Sigmoid colon (tissue), 7 donors: Measurements from ENCODE around the gene FAM110D. TPM values are rescaled to one million over a fixed set of nuclear protein-coding genes. Genes with fewer than 3 reads are reported as not detected.

ENCODE experiments used
- DNase-seq: peaks from one replicate; pipeline ENCODE4 v3.0.0-alpha.2; 2019
- H3K27ac ChIP-seq, 4 donors: fragments of 200-600 bp; sonication (generic); one replicate each; pipeline ENCODE4 v1.5.1; 2016 to 2019; ENCODE audit warnings: mild to moderate bottlenecking in 1 of 4
- H3K27me3 ChIP-seq, 3 donors: fragments of 200-600 bp; sonication (generic); one replicate each; pipeline ENCODE4 v1.5.1; 2019; ENCODE audit warnings: mild to moderate bottlenecking in 1 of 3
- H3K36me3 ChIP-seq, 4 donors: fragments of 200-600 bp; sonication (generic); one replicate each; pipeline ENCODE4 v1.5.1; 2016 to 2019
- H3K4me1 ChIP-seq, 4 donors: fragments of 200-600 bp; sonication (generic); one replicate each; pipeline ENCODE4 v1.5.1; 2017 to 2019
- H3K4me3 ChIP-seq, 4 donors: fragments of 200-600 bp; sonication (generic); one replicate each; pipeline ENCODE4 v1.5.1; 2017 to 2019; ENCODE audit warnings: mild to moderate bottlenecking in 2 of 4, moderate library complexity in 1 of 4
- H3K9me3 ChIP-seq, 4 donors: fragments of 200-600 bp in 3 of 4; sonication (generic) in 3 of 4; one replicate each; pipeline versions ENCODE4 v1.5.1 to v1.6.1; 2013 to 2019
- CTCF ChIP-seq, 4 experiments: fragments of 450-650 bp in 3 of 4; fragments of 200-600 bp in 1 of 4; IDR thresholded peaks; one replicate each; pipeline ENCODE4 v1.5.1; 2016 to 2019; ENCODE audit warnings: antibody characterized with exemption in 4 of 4, mild to moderate bottlenecking in 3 of 4, moderate library complexity in 2 of 4
- EP300 ChIP-seq, 4 donors: sonication (generic); formaldehyde crosslinking; IDR thresholded peaks; one replicate each; pipeline ENCODE4 v1.6.1; 2017; ENCODE audit warnings: antibody characterized with exemption in 4 of 4
- POLR2A ChIP-seq, 2 donors: fragments of 450-650 bp; IDR thresholded peaks; one replicate each; pipeline ENCODE4 v1.6.1; 2016; ENCODE audit warnings: antibody characterized with exemption in 2 of 2, mild to moderate bottlenecking in 2 of 2, moderate library complexity in 2 of 2
- POLR2AphosphoS5 ChIP-seq, 4 donors: sonication (generic); formaldehyde crosslinking; IDR thresholded peaks; one replicate each; pipeline ENCODE4 v1.6.1; 2017; ENCODE audit warnings: antibody characterized with exemption in 4 of 4
- WGBS, 2 donors: extraction: QIAGEN DNeasy Blood & Tissue Kit; methylation state at CpG; one replicate each; pipeline ENCODE4 v1.1.7; 2013; 5-methylcytosine and 5-hydroxymethylcytosine counted together
- intact Hi-C: fragments of 100-400 bp; cut with DNase I; formaldehyde crosslinking; loops from one replicate; pipeline ENCODE4 v1.15.1; 2023
- polyA plus RNA-seq, 3 donors: library from polyadenylated mRNA; stranded (reverse); fragments of 200-250 nt; gene quantifications; one replicate each; pipeline ENCODE4 v1.2.3, GENCODE V29; 2013
- total RNA-seq, 4 donors: library from RNA; depleted of rRNA; stranded (reverse); fragments of >200 nt; gene quantifications; one replicate each; pipeline ENCODE4 v1.1.0, GENCODE V29; 2016
- donor health status: healthy with polysubstance abuse.
- donor health status: Bipolar disorder and iron deficiency.
- donor health status: healthy.

FAM110D gene
- total and polyA plus RNA-seq, 7 donors = 0.60 to 4.2 (median 1.1) TPM; not detected in 1

- H3K27ac ChIP-seq = no peak overlapping the region
- 52 to 70% methylated on average over 5 of the region's 5 CpGs for WGBS, 2 donors
- H3K4me3 ChIP-seq = no peak overlapping the region
- H3K36me3 ChIP-seq = no peaks in the 10 kb centered on the region
- H3K9me3 ChIP-seq = no peaks in the 10 kb centered on the region
- TF ChIP-seq EP300 (IDR thresholded peaks at IDR 0.05) (no peak), POLR2AphosphoS5 (IDR thresholded peaks at IDR 0.05) (no peak), CTCF (IDR thresholded peaks at IDR 0.05) (no peak), POLR2A (IDR thresholded peaks at IDR 0.05) (no peak)
- peaks cover 7 to 30% (median 16%) of the 10 kb centered on the region in 3 donors for H3K27me3 ChIP-seq
- no peaks in the 10 kb centered on the region for H3K4me1 ChIP-seq
- no peak for DNase-seq
- intact Hi-C loops = no loop called here
Measured at GRCh38 chr1:26153966-26154532, 4.8 kb upstream of the FAM110D start.

DNA sequence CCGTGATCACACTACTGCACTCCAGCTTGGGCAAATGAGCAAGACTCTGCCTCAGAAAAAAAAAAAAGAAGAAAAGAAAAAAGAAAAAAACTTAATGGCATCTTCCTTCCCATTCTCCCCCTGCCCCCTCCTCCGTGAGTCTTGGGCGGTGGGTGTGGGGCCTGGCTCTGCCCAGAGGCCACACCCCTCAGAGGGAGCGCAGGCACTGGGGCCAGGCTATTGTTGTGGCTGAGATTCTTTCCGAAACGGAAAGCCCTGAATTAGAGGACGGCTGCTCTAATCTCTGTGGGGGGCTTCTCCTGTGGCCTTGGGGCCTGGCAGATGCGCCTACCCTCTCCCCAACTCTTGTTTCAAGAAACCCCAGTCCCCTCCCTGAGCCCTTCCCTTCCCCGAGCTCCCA is 4.1 kb upstream of the FAM110D start:
- peaks cover 7 to 30% (median 16%) of the 10 kb centered on the region in 3 donors for H3K27me3 ChIP-seq
- DNase-seq = no peak
- H3K27ac ChIP-seq = peak overlapping the region in 2 of 4 donors; percentile 31 to 66
- intact Hi-C loops = no loop called here
- H3K4me1 ChIP-seq = no peaks in the 10 kb centered on the region
- WGBS, 2 donors = 46 to 52% methylated on average over 9 of the region's 9 CpGs
- no peaks in the 10 kb centered on the region for H3K36me3 ChIP-seq
- no peaks in the 10 kb centered on the region for H3K9me3 ChIP-seq
- TF ChIP-seq CTCF (IDR thresholded peaks at IDR 0.05) (no peak), EP300 (IDR thresholded peaks at IDR 0.05) (no peak), POLR2A (IDR thresholded peaks at IDR 0.05) (no peak), POLR2AphosphoS5 (IDR thresholded peaks at IDR 0.05) (no peak)
- no peak overlapping the region for H3K4me3 ChIP-seq

DNA sequence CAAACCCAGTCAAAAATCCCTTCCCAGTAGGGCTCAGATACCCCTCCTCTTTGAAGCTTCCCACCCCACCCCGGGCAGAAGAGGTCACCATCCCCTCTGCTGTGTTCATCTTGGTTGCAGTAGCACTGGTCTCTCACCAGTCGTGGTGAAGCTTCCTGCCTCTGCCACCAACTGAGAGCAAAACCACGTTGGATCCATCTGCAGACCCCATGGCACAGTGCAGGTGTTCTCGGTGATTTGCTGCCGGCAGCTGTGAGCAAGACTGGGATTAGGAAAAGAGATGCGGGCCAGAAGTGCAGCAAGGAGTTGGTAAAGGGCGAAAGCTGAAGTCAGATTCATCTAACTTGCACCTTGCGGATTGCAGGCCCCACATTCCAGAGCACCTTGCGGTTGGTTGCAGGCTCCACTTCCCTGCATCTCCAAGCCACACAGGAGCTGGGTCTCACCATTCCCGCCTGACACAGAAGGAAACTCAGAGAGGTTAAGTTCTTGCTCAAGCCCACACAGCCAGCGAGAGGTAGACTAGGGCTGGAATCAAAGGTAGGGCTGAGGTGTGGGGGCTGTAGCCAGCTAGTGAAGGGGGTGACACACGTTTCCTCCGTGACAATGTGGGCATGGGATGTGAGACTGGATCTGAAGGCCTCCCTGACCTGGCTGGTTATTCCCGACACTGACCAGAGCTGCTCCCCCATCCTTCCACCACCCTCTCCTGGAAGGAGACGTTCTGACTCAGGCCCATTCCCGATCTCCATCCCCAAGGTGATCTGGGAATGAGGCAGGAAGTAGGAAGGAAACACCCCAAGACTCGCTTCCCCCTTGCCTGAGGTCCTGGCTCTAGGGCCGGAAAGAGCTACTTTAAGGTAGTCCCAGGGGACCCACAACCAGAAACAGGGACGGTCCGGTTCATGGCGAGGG is 3.3 kb upstream of the FAM110D start:
- H3K27me3 ChIP-seq = peaks cover 7 to 30% (median 16%) of the 10 kb centered on the region in 3 donors
- DNase-seq = no peak
- TF ChIP-seq EP300 (IDR thresholded peaks at IDR 0.05) (no peak), POLR2AphosphoS5 (IDR thresholded peaks at IDR 0.05) (peak in 1 of 4 donors; percentile 52), POLR2A (IDR thresholded peaks at IDR 0.05) (no peak), CTCF (IDR thresholded peaks at IDR 0.05) (no peak)
- no peaks in the 10 kb centered on the region for H3K9me3 ChIP-seq
- H3K27ac ChIP-seq = peak overlapping the region in 3 of 4 donors; percentile 12 to 66 (median 31)
- 64 to 72% methylated on average over 21 of the region's 21 CpGs for WGBS, 2 donors
- peaks cover 0 to under 1% (median 0%) of the 10 kb centered on the region in 4 donors for H3K4me1 ChIP-seq
- intact Hi-C loops = no loop called here
- H3K4me3 ChIP-seq = peak overlapping the region in 1 of 4 donors; percentile 8
- no peaks in the 10 kb centered on the region for H3K36me3 ChIP-seq

DNA sequence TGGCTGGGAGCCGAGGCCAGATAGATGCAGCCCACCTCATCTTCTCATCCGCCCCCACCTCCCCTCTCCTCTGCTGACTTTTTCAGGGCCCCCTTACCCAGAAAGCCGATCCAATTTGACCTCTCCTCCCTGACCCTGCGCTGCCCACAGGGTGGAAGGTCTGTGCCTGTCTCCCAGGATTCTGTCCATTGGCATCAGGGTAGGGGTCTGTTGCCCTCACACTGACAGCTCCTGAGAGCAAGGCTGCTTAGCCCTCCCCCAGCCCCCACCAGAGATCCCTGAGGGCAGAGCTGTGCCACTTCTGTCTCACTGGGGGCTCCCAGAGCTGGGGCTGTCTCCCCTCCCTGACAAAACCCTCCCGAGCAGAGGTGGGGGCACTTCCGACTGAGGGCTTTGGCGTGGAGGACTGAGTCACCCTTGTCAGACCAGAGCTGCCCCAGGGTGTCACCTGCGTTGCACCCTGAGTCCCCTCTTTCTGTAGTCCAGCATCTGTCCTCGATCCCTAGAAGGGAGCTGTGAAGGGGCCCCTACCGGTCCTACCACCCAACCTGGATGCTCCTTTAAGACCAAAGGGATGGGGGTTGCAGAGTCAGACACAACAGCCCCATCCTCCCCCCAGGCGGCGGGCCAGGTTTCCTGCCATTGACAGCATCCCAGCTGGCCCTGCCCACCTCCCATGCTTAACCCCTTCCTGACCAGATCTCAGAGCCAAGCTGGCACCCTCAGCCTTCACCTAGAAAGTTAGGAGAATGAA is 2.4 kb upstream of the FAM110D start:
- Histone ChIP-seq H3K27me3 (peaks cover 7 to 30% (median 16%) of the 10 kb centered on the region in 3 donors), H3K9me3 (no peaks in the 10 kb centered on the region), H3K4me3 (peak overlapping the region in 3 of 4 donors; percentile 5 to 15 (median 8)), H3K27ac (peak overlapping the region in 2 of 4 donors; percentile 12 to 61), H3K4me1 (peaks cover 0 to 8% (median 6%) of the 10 kb centered on the region in 4 donors), H3K36me3 (no peaks in the 10 kb centered on the region)
- TF ChIP-seq POLR2A (IDR thresholded peaks at IDR 0.05) = no peak
- TF ChIP-seq EP300 (IDR thresholded peaks at IDR 0.05) = no peak
- TF ChIP-seq POLR2AphosphoS5 (IDR thresholded peaks at IDR 0.05) = no peak
- TF ChIP-seq CTCF (IDR thresholded peaks at IDR 0.05) = no peak
- DNase-seq = no peak
- intact Hi-C loops = no loop called here
- 28 to 37% methylated on average over 12 of the region's 12 CpGs for WGBS, 2 donors
